ENCODE data around the gene C4orf46. TPM values are rescaled to one million over a fixed set of nuclear protein-coding genes. Genes with fewer than 3 reads are reported as not detected.

C4orf46 gene
- total and polyA plus RNA-seq, 2 of the 4 experiments (the other 2 are of a cell fraction), result 8.1 to 10.0 TPM

DNA sequence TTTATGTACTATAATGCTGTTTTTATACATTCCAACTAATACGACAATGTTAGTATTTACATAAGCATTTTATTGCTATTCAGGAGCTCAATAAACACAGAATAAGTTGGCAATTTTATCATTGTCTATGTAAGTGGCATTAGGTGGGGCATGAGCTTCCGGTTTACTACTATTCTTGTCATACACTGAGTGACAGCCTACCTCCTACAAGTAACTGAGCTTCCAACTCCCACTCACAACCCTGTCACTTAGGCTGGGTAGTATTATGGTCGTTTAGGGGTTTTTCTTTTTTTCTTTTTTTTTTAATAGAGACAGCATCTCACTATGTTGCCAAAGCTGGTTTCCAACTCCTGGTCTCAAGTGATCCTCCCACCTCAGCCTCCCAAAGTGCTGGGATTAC lies 44.1 kb upstream of the C4orf46 start:
- Histone ChIP-seq H4K8ac (ENCODE audit: low read depth in 2 of 2, low read length in 2 of 2) (no peak overlapping the region), H3K4me3 (ENCODE audit: insufficient read depth, low read depth, low read length) (no peak overlapping the region), H2BK20ac (ENCODE audit: low read depth, low read length) (no peak overlapping the region), H2BK5ac (ENCODE audit: low read depth, low read length, poor library complexity, severe bottlenecking) (no peak overlapping the region), H3K4me2 (ENCODE audit: low read depth, low read length) (no peak overlapping the region), H2AK5ac (ENCODE audit: low read depth, low read length) (no peak overlapping the region), H4K5ac (ENCODE audit: low read depth, low read length) (no peak overlapping the region), H3K27ac (ENCODE audit: insufficient read depth, low read length) (no peak overlapping the region), H3K14ac (replicated peaks; ENCODE audit: low read depth, low read length) (no peak overlapping the region), H3K36me3 (ENCODE audit: control insufficient read depth, insufficient read depth, low read length) (peaks cover 31% of the 10 kb centered on the region), H3K9me3 (ENCODE audit: control insufficient read depth, insufficient read depth, low read length) (no peaks in the 10 kb centered on the region), H4K91ac (ENCODE audit: insufficient read depth, low read depth, low read length) (no peak overlapping the region), H2BK120ac (ENCODE audit: low read depth, low read length) (no peak overlapping the region), H3K9ac (ENCODE audit: low read depth, low read length) (no peak overlapping the region), H3K79me1 (ENCODE audit: low read depth in 1 of 2, low read length in 2 of 2) (peaks cover 5 to 13% of the 10 kb centered on the region in 2 experiments; a peak in 3 of 4 replicates), H2AK9ac (replicated peaks; ENCODE audit: low read depth, low read length, poor library complexity) (no peak overlapping the region), H3K27me3 (ENCODE audit: control insufficient read depth, insufficient read depth, low read length) (no peaks in the 10 kb centered on the region), H3K56ac (ENCODE audit: extremely low read depth, insufficient read depth, low read length) (no peak overlapping the region), H3K23ac (ENCODE audit: low read depth, low read length) (no peak overlapping the region), H3K9me1 (ENCODE audit: insufficient read depth, low read length) (no peaks in the 10 kb centered on the region), H4K20me1 (ENCODE audit: insufficient read depth, low read length) (no peaks in the 10 kb centered on the region), H2BK15ac (ENCODE audit: low read depth, low read length) (no peak overlapping the region), H3K4me1 (ENCODE audit: control insufficient read depth, insufficient read depth, low read length) (no peaks in the 10 kb centered on the region), H3K4ac (ENCODE audit: low read depth, low read length) (no peak overlapping the region), H2AFZ (replicated peaks; ENCODE audit: low read length, poor library complexity) (no peak overlapping the region), H3K18ac (ENCODE audit: low read depth, low read length) (no peak overlapping the region)
- WGBS, 2 experiments (ENCODE audit: extremely low coverage in 2 of 2, insufficient read length in 1 of 2), result no CpG with 5 or more reads among the region's 3 CpGs
- in situ Hi-C loops (cut with MboI; ENCODE audit: low sequenced_read_pairs) (no loop called here), dilution Hi-C loops (cut with HindIII; ENCODE audit: low sequenced_read_pairs, unreplicated experiment) (no loop called here), intact Hi-C loops (cut with micrococcal nuclease) (no loop called here)
- no TSS peak for BruUV-seq (replicated peaks)
- TF ChIP-seq, protein P1, sequence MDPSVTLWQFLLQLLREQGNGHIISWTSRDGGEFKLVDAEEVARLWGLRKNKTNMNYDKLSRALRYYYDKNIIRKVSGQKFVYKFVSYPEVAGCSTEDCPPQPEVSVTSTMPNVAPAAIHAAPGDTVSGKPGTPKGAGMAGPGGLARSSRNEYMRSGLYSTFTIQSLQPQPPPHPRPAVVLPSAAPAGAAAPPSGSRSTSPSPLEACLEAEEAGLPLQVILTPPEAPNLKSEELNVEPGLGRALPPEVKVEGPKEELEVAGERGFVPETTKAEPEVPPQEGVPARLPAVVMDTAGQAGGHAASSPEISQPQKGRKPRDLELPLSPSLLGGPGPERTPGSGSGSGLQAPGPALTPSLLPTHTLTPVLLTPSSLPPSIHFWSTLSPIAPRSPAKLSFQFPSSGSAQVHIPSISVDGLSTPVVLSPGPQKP (IDR thresholded peaks at IDR 0.05; ENCODE audit: borderline replicate concordance, low read depth, low read length), result no peak
- TF ChIP-seq, protein P2, sequence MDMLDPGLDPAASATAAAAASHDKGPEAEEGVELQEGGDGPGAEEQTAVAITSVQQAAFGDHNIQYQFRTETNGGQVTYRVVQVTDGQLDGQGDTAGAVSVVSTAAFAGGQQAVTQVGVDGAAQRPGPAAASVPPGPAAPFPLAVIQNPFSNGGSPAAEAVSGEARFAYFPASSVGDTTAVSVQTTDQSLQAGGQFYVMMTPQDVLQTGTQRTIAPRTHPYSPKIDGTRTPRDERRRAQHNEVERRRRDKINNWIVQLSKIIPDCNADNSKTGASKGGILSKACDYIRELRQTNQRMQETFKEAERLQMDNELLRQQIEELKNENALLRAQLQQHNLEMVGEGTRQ (IDR thresholded peaks at IDR 0.05; ENCODE audit: low read depth, low read length), result no peak
- TF ChIP-seq BHLHE40 (IDR thresholded peaks at IDR 0.05; ENCODE audit: low read depth, low read length), result no peak
- TF ChIP-seq RFX5 (IDR thresholded peaks at IDR 0.05; ENCODE audit: low read depth, low read length), result no peak
- no peak for TF ChIP-seq CEBPB (IDR thresholded peaks at IDR 0.05; ENCODE audit: low read depth, low read length)
- TF ChIP-seq MXI1 (IDR thresholded peaks at IDR 0.05; ENCODE audit: borderline replicate concordance, low read depth, low read length), result no peak
- TF ChIP-seq CHD1 (IDR thresholded peaks at IDR 0.05; ENCODE audit: low read depth, low read length), result no peak
- no peak for TF ChIP-seq RAD21 (IDR thresholded peaks at IDR 0.05; ENCODE audit: low read length)
- TF ChIP-seq NFE2L2 (IDR thresholded peaks at IDR 0.05; ENCODE audit: low read depth, low read length), result no peak
- TF ChIP-seq, protein P3, sequence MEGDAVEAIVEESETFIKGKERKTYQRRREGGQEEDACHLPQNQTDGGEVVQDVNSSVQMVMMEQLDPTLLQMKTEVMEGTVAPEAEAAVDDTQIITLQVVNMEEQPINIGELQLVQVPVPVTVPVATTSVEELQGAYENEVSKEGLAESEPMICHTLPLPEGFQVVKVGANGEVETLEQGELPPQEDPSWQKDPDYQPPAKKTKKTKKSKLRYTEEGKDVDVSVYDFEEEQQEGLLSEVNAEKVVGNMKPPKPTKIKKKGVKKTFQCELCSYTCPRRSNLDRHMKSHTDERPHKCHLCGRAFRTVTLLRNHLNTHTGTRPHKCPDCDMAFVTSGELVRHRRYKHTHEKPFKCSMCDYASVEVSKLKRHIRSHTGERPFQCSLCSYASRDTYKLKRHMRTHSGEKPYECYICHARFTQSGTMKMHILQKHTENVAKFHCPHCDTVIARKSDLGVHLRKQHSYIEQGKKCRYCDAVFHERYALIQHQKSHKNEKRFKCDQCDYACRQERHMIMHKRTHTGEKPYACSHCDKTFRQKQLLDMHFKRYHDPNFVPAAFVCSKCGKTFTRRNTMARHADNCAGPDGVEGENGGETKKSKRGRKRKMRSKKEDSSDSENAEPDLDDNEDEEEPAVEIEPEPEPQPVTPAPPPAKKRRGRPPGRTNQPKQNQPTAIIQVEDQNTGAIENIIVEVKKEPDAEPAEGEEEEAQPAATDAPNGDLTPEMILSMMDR (conservative IDR thresholded peaks at IDR 0.05; ENCODE audit: low read depth, low read length), result no peak
- no peak for TF ChIP-seq FOS (IDR thresholded peaks at IDR 0.05; ENCODE audit: low read depth, low read length)
- no peak for DNase-seq
- ChIA-PET CTCF (interaction anchor here (0.7 to 1.6 kb wide), 2 partner anchors 11 to 64 kb away, joined by 3 to 5 read pairs; no protein-coding TSS in a partner anchor), POLR2A (ENCODE audit: unreplicated experiment) (no interaction called here)
- no peak for ATAC-seq (ENCODE audit: low read depth)
